ENCODE measurements around the gene HCRTR1. TPM values are rescaled to one million over a fixed set of nuclear protein-coding genes. Genes with fewer than 3 reads are reported as not detected.

HCRTR1 gene
- total RNA-seq, 1 experiment from 2014 or later, result not detected

- intact Hi-C loops (cut with micrococcal nuclease; ENCODE audit: unreplicated experiment), result no loop called here
- ChIA-PET CTCF (no interaction called here), POLR2A (ENCODE audit: unreplicated experiment) (no interaction called here)
- Histone ChIP-seq H3K36me3 (ENCODE audit: low read depth) (no peaks in the 10 kb centered on the region), H3K4me1 (replicated peaks; ENCODE audit: insufficient read depth) (peaks cover 64% of the 10 kb centered on the region), H4K20me1 (ENCODE audit: insufficient read depth) (no peaks in the 10 kb centered on the region), H3F3A (ENCODE audit: insufficient read depth, low read depth) (peaks cover 45% of the 10 kb centered on the region), H2AFZ (no peak overlapping the region), H3K4me2 (no peak overlapping the region), H3K27ac (no peak overlapping the region), H3K4me3 (no peak overlapping the region), H3K79me2 (ENCODE audit: low read depth) (no peaks in the 10 kb centered on the region), H3K27me3 (ENCODE audit: insufficient read depth, low read depth) (no peaks in the 10 kb centered on the region), H3K9me3 (ENCODE audit: insufficient read depth, low read depth) (no peaks in the 10 kb centered on the region), H3K9me2 (ENCODE audit: insufficient read depth) (no peaks in the 10 kb centered on the region)
- TF ChIP-seq EZH2 (IDR thresholded peaks at IDR 0.05; ENCODE audit: low read depth) (no peak), CTCF (conservative IDR thresholded peaks at IDR 0.05) (no peak)
- BruUV-seq (replicated peaks), result no TSS peak
- DNase-seq, result no peak
Observed at GRCh38 chr1:31673433-31673832, 55.9 kb downstream of the HCRTR1 start.

DNA sequence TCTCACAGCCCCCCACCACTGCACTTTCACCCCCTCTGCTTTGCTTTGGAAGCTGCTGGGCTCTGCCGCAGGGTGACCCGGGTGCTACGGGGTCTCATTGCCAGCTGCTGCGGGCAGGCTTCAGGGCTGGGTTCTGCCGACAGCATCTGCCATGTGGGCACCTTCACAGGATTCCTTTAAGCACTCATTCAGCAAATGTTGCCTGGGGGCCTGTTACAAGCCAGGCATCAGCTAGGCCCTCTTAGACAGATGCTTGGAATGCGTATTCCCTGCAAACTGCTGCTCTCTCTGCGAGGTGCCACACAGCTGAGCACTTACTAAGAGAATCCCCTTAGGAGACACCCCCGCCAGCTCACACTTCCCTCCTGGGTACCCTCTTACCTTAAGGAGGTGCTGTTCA, 57.1 kb downstream of the HCRTR1 start:
- DNase-seq, result peak; percentile 28 to 85
- H3K9me3 ChIP-seq (ENCODE audit: insufficient read depth, low read depth), result no peaks in the 10 kb centered on the region
- H3K4me2 ChIP-seq, result peak overlapping the region; percentile 59
- no peaks in the 10 kb centered on the region for H3K27me3 ChIP-seq (ENCODE audit: insufficient read depth, low read depth)
- intact Hi-C loops (cut with micrococcal nuclease; ENCODE audit: unreplicated experiment), result no loop called here
- TF ChIP-seq CTCF (conservative IDR thresholded peaks at IDR 0.05) (no peak), EZH2 (IDR thresholded peaks at IDR 0.05; ENCODE audit: low read depth) (no peak)
- peaks cover 35% of the 10 kb centered on the region for H3F3A ChIP-seq (ENCODE audit: insufficient read depth, low read depth)
- no peaks in the 10 kb centered on the region for H3K9me2 ChIP-seq (ENCODE audit: insufficient read depth)
- BruUV-seq (replicated peaks), result no TSS peak
- ChIA-PET CTCF (interaction anchor here (0.6 to 1.0 kb wide), 2 partner anchors 21 to 72 kb away, joined by 3 to 5 read pairs; no protein-coding TSS in a partner anchor), POLR2A (ENCODE audit: unreplicated experiment) (interaction anchor here (0.5 kb wide), 1 partner anchor 142 kb away, joined by 3 read pairs; no protein-coding TSS in a partner anchor)
- no peaks in the 10 kb centered on the region for H3K36me3 ChIP-seq (ENCODE audit: low read depth)
- H3K4me1 ChIP-seq (replicated peaks; ENCODE audit: insufficient read depth), result peaks cover 54% of the 10 kb centered on the region
- H3K4me3 ChIP-seq, result no peak overlapping the region
- no peak overlapping the region for H2AFZ ChIP-seq
- no peaks in the 10 kb centered on the region for H3K79me2 ChIP-seq (ENCODE audit: low read depth)
- H4K20me1 ChIP-seq (ENCODE audit: insufficient read depth), result no peaks in the 10 kb centered on the region
- no peak overlapping the region for H3K27ac ChIP-seq

GRCh38 chr1:31675161-31675560, 57.7 kb downstream of the HCRTR1 start:
- Histone ChIP-seq H2AFZ (no peak overlapping the region), H4K20me1 (ENCODE audit: insufficient read depth) (no peaks in the 10 kb centered on the region), H3K27me3 (ENCODE audit: insufficient read depth, low read depth) (no peaks in the 10 kb centered on the region), H3K4me1 (replicated peaks; ENCODE audit: insufficient read depth) (peaks cover 49% of the 10 kb centered on the region), H3K4me3 (no peak overlapping the region), H3K27ac (no peak overlapping the region), H3K9me2 (ENCODE audit: insufficient read depth) (no peaks in the 10 kb centered on the region), H3K9me3 (ENCODE audit: insufficient read depth, low read depth) (no peaks in the 10 kb centered on the region), H3F3A (ENCODE audit: insufficient read depth, low read depth) (peaks cover 32% of the 10 kb centered on the region), H3K36me3 (ENCODE audit: low read depth) (no peaks in the 10 kb centered on the region), H3K4me2 (peak overlapping the region; percentile 59), H3K79me2 (ENCODE audit: low read depth) (no peaks in the 10 kb centered on the region)
- CTCF ChIA-PET, result interaction anchor here (0.6 to 1.0 kb wide), 3 partner anchors 20 to 71 kb away, joined by 3 to 5 read pairs (median 5); no protein-coding TSS in a partner anchor
- no peak for TF ChIP-seq CTCF (conservative IDR thresholded peaks at IDR 0.05)
- TF ChIP-seq EZH2 (IDR thresholded peaks at IDR 0.05; ENCODE audit: low read depth), result no peak
- intact Hi-C loops (cut with micrococcal nuclease; ENCODE audit: unreplicated experiment), result no loop called here
- no TSS peak for BruUV-seq (replicated peaks)
- no peak for DNase-seq
- POLR2A ChIA-PET (ENCODE audit: unreplicated experiment), result interaction anchor here (0.6 kb wide), 1 partner anchor 40 kb away, joined by 4 read pairs; no protein-coding TSS in a partner anchor
